ENCODE results near the gene ARSI.

Gene ARSI

GRCh38 chr5:150297934-150298595, 4.6 kb downstream of the ARSI start:
- Mint-ChIP-seq H3K27me3 (peaks cover 32 to 45% of the 10 kb centered on the region in 2 donors), H3K4me3 (no peak overlapping the region), H3K4me1 (peaks cover 2 to 6% of the 10 kb centered on the region in 2 donors), H3K36me3 (no peaks in the 10 kb centered on the region), H3K27ac (no peak overlapping the region), H3K9me3 (no peaks in the 10 kb centered on the region)
- DNase-seq: no peak
- ATAC-seq (replicated peaks): no peak

DNA sequence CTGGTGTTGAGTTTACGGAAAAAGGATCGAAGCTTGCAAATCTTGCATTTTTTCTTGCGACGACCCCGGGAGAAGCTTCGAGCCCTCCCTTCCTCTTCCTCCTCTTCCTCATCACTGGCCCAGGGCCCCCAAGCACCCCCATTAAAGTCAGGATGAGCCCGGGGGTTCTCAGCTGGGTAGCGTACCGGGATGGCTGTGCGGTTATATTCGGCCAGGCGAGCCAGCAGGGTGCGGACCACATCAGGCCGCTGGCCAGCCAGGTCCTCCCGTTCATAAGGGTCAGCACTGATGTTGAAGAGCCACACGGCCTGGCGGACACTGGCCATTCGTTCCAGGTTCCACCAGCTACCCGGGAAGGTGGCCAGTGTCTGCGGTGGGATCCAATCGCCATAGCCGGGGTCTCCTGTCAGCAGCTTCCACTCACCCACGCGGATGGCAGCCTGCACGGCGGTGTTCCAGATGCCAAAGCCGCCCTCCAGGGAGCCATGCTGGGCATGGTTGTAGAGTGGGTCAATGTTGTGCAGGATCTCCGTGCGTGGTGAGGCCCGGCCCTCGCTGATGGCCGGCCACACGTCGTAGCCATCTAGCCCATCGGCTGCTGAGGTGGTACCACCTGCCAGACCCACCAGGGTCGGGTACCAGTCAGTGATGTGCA, 5.3 kb downstream of the ARSI start:
- no peak overlapping the region for H3K4me3 Mint-ChIP-seq
- peaks cover 28 to 42% of the 10 kb centered on the region in 2 donors for H3K27me3 Mint-ChIP-seq
- peaks cover 0 to under 1% of the 10 kb centered on the region in 2 donors for H3K4me1 Mint-ChIP-seq
- no peaks in the 10 kb centered on the region for H3K36me3 Mint-ChIP-seq
- H3K27ac Mint-ChIP-seq: no peak overlapping the region
- no peaks in the 10 kb centered on the region for H3K9me3 Mint-ChIP-seq
- DNase-seq (no peak), ATAC-seq (replicated peaks) (no peak)

- Mint-ChIP-seq H3K27ac (no peak overlapping the region), H3K4me1 (no peaks in the 10 kb centered on the region), H3K27me3 (peaks cover 23 to 36% of the 10 kb centered on the region in 2 donors), H3K36me3 (no peaks in the 10 kb centered on the region), H3K9me3 (no peaks in the 10 kb centered on the region), H3K4me3 (no peak overlapping the region)
- ATAC-seq (replicated peaks) (no peak), DNase-seq (no peak)
Measured at GRCh38 chr5:150296496-150296895, 6.2 kb downstream of the ARSI start.

- Mint-ChIP-seq H3K36me3 (no peaks in the 10 kb centered on the region), H3K27ac (no peak overlapping the region), H3K4me1 (no peaks in the 10 kb centered on the region), H3K27me3 (peaks cover 17 to 30% of the 10 kb centered on the region in 2 donors), H3K9me3 (no peaks in the 10 kb centered on the region), H3K4me3 (no peak overlapping the region)
- no peak for ATAC-seq (replicated peaks)
- no peak for DNase-seq
Measured at GRCh38 chr5:150295741-150296486, 6.8 kb downstream of the ARSI start.

- H3K36me3 Mint-ChIP-seq: no peaks in the 10 kb centered on the region
- H3K27me3 Mint-ChIP-seq: peaks cover 16 to 27% of the 10 kb centered on the region in 2 donors
- DNase-seq: no peak
- H3K4me1 Mint-ChIP-seq: no peaks in the 10 kb centered on the region
- no peak for ATAC-seq (replicated peaks)
- H3K9me3 Mint-ChIP-seq: no peaks in the 10 kb centered on the region
- no peak overlapping the region for H3K27ac Mint-ChIP-seq
- no peak overlapping the region for H3K4me3 Mint-ChIP-seq
Measured at GRCh38 chr5:150295172-150295634, 7.5 kb downstream of the ARSI start.

DNA sequence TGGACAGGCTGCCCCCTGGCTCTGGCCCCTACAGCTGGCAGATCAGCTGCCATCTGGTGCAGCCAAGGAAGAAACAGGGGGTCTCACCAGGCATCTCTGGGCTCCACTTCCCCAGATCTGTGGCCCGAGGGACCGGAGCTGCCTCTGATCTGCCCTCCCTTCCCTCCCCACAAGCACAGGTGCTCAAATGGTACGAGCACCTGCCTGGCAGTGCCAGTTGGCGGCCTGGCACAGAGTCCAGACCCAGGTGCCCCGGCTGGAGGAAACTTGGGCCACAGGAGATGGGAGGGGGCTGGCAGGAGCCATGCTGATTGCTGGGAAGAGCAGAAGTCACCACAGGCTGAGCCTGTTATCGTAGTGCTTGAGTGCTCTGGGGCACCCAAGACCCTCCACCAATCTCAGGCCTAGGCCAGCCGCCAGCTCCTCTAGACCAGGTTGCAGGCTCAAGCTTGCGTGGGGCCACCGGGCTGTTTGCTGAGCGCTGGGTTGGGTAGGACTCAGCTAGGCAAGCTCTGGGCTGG, 8.1 kb downstream of the ARSI start:
- peaks cover 11 to 27% of the 10 kb centered on the region in 2 donors for H3K27me3 Mint-ChIP-seq

GRCh38 chr5:150293091-150293941, 9.4 kb downstream of the ARSI start:
- DNase-seq (no peak), ATAC-seq (replicated peaks) (no peak)
- Mint-ChIP-seq H3K36me3 (no peaks in the 10 kb centered on the region), H3K4me3 (no peak overlapping the region), H3K9me3 (no peaks in the 10 kb centered on the region), H3K27ac (no peak overlapping the region), H3K27me3 (peaks cover 8 to 22% of the 10 kb centered on the region in 2 donors), H3K4me1 (no peaks in the 10 kb centered on the region)

More for the DNA sequence above, 8.1 kb downstream of the ARSI start:
- DNase-seq: no peak
- ATAC-seq (replicated peaks): no peak
- no peaks in the 10 kb centered on the region for H3K36me3 Mint-ChIP-seq
- H3K4me1 Mint-ChIP-seq: no peaks in the 10 kb centered on the region
- H3K4me3 Mint-ChIP-seq: no peak overlapping the region
- H3K27ac Mint-ChIP-seq: no peak overlapping the region
- H3K9me3 Mint-ChIP-seq: no peaks in the 10 kb centered on the region

GRCh38 chr5:150291388-150292385, 11.0 kb downstream of the ARSI start:
- Mint-ChIP-seq H3K27ac (no peak overlapping the region), H3K4me3 (no peak overlapping the region), H3K36me3 (no peaks in the 10 kb centered on the region), H3K27me3 (peaks cover 5 to 17% of the 10 kb centered on the region in 2 donors), H3K4me1 (no peaks in the 10 kb centered on the region), H3K9me3 (no peaks in the 10 kb centered on the region)
- DNase-seq (no peak), ATAC-seq (replicated peaks) (no peak)

DNA sequence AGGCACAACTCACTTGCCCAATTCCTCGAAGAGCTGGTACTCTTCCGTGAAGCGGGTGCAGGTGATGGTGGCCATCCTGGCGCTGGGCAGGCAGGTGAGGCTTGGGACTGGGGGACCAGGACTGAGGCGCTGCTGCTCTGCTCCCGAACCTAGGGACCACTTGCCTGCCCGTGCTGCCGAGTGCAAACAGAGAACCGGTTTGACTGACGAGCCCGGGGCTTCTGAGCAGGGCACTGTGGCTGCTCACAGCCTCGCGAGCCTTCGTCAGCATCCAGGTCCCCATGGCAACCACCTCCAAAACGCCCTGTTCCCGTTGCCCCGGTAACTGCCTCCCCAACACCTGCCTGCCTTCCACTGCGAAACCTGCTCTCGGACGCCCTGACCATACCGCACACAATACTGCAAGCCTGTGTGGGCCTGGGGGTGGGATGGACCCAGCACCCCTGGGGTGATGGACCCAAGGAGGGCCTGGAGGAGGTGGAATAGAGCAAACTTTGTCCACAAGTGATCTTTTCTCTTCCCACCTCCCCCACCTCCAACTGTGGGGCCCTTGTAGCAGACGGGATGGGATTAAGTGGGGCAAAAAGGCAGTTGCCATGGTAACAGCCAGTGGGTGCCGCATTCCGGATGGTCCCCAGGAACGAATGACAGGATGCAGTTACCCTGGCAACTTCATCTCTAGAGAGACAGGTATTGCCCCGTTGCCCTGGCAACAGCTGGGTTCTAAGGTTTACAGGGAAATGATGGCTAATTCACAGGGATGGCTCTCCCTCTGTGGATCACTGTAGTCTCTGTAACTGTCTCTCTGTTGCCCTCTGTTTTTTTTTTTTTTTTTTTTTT, 12.9 kb downstream of the ARSI start, which contains the start of gene CAMK2A:
CAMK2A (minus strand) TSS at position 223 of the 840 bp plus-strand sequence; CDS start at position 75, 148 bp downstream.
- H3K27me3 Mint-ChIP-seq: peaks cover 6 to 17% of the 10 kb centered on the region in 2 donors
- H3K27ac Mint-ChIP-seq: no peak within 1 kb of the TSS
- no peaks in the 10 kb centered on the region for H3K4me1 Mint-ChIP-seq
- ATAC-seq (replicated peaks) (no peak), DNase-seq (no peak)
- H3K4me3 Mint-ChIP-seq: no peak within 1 kb of the TSS
- H3K9me3 Mint-ChIP-seq: no peaks in the 10 kb centered on the region
- H3K36me3 Mint-ChIP-seq: no peaks in the 10 kb centered on the region

DNA sequence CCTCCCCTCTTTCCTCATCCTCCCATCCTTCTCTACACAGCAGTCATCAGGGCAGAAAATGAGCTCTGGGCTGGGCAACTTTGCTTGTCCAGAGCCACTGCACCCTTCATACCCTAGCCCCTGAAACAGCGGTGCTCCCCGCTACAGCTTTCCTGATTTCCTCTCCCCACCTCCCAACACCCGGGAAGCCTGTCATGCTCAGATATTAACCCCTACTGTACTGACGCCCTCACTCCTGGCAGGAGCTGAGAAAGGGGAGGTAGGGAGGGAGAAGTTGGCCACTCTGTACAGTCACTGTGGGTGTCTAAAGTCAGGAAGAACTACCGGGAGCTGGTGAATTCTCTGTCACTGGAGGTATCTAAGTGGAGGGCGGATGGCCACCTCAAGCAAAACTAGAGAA, 13.9 kb downstream of the ARSI start:
- Mint-ChIP-seq H3K27ac (no peak overlapping the region), H3K9me3 (no peaks in the 10 kb centered on the region), H3K4me1 (no peaks in the 10 kb centered on the region), H3K27me3 (peaks cover 9 to 17% of the 10 kb centered on the region in 2 donors), H3K36me3 (no peaks in the 10 kb centered on the region), H3K4me3 (no peak overlapping the region)
- no peak for DNase-seq
- ATAC-seq (replicated peaks): no peak

DNA sequence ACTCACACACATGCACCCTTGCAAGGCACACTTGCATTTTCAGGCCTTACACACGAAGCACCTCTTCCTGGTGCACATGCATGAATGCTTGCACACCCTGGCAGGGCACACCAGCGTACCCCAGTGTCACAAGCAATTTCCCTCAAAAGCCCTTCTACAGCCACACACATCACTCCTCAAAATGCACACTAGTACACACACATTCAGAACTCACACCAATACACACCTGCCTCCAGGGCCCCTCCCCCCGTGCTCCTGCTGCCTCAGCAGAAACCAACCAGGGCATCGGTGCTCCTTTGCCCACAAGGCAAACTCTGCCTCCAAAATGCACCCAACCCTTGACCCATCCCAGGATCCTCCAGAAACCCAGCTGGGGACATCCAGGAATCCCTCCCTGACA, 14.3 kb downstream of the ARSI start:
- H3K27ac Mint-ChIP-seq: no peak overlapping the region
- H3K36me3 Mint-ChIP-seq: no peaks in the 10 kb centered on the region
- no peak overlapping the region for H3K4me3 Mint-ChIP-seq
- H3K9me3 Mint-ChIP-seq: no peaks in the 10 kb centered on the region
- H3K4me1 Mint-ChIP-seq: no peaks in the 10 kb centered on the region
- DNase-seq (no peak), ATAC-seq (replicated peaks) (no peak)
- H3K27me3 Mint-ChIP-seq: peaks cover 10 to 16% of the 10 kb centered on the region in 2 donors

GRCh38 chr5:150286820-150287219, 15.9 kb downstream of the ARSI start:
- no peaks in the 10 kb centered on the region for H3K4me1 Mint-ChIP-seq
- peaks cover 10% of the 10 kb centered on the region in 2 donors for H3K27me3 Mint-ChIP-seq
- H3K36me3 Mint-ChIP-seq: no peaks in the 10 kb centered on the region
- ATAC-seq (replicated peaks) (peak; percentile 61 to 80), DNase-seq (no peak)
- no peak overlapping the region for H3K27ac Mint-ChIP-seq
- no peak overlapping the region for H3K4me3 Mint-ChIP-seq
- no peaks in the 10 kb centered on the region for H3K9me3 Mint-ChIP-seq

Data from stimulated activated naive B cell treated with anti-CD40 and anti-IgM and Interleukin-4, amounts not matched to agents 10 μg/mL and 1 μg/mL and 100 μg/mL, for 72 hours (primary cell).